NB4 (cell line): ENCODE results near the gene ZP3.
"Not testable (repeated sequence)": the region's sequence is repeated elsewhere in the genome, so short reads cannot be mapped to it uniquely, and the experiment has no call there.

Source experiments
- DNase-seq: peaks from one replicate; pipeline ENCODE4 v3.0.0; 2010; ENCODE audit warnings: low read depth
- H3K4me3 ChIP-seq: one replicate; pipeline ENCODE4 v1.5.1; 2011; ENCODE audit warnings: mild to moderate bottlenecking, low read depth, low read length, moderate library complexity
- TF ChIP-seq, protein P1 (sequence below): IDR thresholded peaks from 2 replicates; pipeline ENCODE4 v1.6.1; 2011; ENCODE audit warnings: low read depth, low read length

The ZP3 gene

DNA sequence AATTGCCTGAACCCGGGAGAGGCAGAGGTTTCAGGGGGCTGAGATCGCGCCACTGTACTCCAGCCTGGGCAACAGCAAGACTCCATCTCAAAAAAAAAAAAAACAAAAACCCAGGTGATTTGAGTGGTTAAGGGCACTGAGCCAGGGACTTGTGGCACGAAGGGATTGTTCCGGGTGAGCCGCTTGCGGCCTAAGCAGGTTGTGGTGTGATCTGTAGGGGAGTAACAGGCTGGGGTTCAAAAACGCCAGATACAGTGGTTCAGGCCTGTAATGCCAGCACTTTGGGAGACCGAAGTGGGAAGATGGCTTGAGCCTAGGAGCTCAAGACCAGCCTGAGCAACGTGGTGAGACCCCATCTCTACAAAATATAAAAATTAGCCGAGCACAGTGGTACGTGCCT is 19.1 kb downstream of the ZP3 start:
- DNase-seq, H3K4me3 ChIP-seq: not testable (repeated sequence)

DNA sequence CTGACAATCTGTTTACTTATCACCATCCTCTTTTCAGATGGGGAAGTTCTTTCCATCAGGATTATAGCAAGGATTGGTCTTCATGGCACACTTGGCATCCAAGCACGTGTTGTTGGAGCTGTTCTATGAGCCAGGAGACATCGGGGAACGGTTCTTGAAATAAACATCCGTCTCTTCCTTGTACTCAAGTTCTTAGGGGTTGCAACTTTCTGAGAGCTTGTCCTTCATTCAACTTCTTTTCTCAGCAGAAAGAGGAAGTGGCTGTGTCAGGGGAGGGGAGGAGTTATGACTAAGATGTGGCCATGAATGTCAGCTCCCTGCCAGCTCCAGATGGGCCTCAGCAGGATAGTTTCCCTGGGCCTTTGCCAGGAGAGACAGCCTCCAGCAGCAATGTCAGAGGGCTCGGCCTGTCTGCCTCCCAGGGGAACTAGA is 20.8 kb downstream of the ZP3 start:
- peak; percentile 92 for DNase-seq
- TF ChIP-seq, protein P1, sequence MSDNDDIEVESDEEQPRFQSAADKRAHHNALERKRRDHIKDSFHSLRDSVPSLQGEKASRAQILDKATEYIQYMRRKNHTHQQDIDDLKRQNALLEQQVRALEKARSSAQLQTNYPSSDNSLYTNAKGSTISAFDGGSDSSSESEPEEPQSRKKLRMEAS = peak; percentile 79
- H3K4me3 ChIP-seq = peak overlapping the region; percentile 39

DNA sequence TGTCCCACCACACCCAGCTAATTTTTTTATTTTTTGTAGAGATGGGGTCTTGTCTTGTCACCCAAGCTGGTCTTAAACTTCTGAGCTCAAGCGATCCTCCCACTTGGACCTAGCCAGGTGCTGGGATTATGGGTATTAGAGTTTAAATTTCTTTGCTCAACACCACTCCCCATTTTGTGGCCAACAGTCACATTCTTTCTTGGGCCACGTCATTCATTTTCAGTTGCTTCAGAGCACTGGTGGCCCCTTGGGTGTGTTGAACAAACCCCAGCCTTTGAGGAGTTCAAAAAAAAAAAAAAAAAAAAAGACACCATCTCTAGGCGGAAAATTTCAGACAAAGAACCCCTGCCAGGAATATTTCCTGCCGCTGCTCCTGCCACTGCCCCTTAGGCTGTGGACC is 32.3 kb downstream of the ZP3 start:
- not testable (repeated sequence) for H3K4me3 ChIP-seq, DNase-seq

DNA sequence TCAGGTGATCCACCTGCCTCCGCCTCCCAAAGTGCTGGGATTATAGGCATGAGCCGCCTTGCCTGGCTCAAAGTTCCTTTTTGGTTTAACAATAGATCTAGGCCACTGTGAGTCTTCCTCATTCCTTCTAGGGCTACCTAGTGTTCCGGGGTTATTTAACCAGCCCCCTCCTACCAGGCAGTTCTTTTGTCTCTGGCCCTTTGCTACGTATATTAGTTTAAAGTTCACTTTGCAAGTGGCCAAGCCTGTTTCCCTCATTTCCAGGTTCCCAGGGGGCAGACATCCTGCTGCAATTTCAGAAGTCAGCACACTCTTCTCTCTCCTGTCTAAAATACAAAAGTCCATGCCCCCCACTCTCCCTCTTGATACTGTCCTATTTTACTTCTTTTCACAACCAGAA is 33.8 kb downstream of the ZP3 start:
- H3K4me3 ChIP-seq, DNase-seq: not testable (repeated sequence)

DNA sequence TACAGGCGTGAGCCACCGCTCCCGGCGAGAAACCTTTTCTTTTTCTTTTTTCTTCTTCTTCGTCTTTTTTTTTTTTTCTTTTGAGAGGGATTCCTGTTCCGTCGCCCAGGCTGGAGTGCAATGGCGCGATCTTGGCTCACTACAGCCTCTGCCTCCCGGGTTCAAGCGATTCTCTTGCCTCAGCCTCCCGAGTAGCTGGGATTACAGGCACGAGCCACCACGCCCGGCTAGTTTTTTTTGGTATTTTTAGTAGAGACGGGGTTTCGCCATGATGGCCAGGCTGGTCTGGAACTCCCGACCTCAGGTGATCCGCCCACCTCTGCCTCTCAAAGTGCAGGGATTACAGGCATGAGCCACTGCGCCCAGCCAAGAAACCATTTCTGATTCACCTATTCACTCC is 36.0 kb downstream of the ZP3 start:
- not testable (repeated sequence) for DNase-seq, H3K4me3 ChIP-seq

DNA sequence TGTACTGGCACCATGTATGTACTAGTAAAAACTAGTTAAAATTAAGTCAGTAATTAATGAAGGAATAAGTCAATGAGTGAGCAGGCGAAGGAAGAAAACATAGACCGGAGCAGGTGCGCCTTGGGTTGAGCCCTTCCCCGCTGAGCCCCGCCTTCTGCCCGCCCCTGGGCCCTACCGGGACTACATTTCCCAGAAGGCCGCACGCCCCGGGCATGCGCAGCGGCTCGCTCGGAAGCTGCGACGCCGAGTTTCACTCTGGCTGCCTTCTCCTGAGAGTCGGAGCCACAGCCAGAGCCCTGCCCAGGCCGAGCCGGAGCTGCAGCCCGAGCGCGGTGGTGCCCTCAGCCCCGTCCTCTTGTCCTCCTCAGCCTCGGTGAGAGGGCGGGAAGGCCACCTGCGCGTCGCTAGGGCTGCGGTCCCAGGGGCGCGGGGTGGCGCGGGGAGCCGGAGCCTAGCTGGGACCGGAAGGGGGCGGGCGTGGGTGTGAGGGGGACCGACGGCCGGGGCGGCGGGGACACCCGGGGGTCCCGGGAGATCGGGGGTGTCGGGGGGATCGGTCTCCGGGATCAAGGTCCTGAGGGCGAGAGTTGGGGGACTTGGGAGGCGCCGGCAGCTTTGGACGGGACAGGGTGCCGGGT is 36.8 kb downstream of the ZP3 start, which contains the start of gene DTX2:
DTX2 (plus strand) TSS at position 246 of the 638 bp plus-strand sequence. CDS start 18,801 bp downstream, outside the sequence.
- not testable (repeated sequence) for H3K4me3 ChIP-seq, DNase-seq

DNA sequence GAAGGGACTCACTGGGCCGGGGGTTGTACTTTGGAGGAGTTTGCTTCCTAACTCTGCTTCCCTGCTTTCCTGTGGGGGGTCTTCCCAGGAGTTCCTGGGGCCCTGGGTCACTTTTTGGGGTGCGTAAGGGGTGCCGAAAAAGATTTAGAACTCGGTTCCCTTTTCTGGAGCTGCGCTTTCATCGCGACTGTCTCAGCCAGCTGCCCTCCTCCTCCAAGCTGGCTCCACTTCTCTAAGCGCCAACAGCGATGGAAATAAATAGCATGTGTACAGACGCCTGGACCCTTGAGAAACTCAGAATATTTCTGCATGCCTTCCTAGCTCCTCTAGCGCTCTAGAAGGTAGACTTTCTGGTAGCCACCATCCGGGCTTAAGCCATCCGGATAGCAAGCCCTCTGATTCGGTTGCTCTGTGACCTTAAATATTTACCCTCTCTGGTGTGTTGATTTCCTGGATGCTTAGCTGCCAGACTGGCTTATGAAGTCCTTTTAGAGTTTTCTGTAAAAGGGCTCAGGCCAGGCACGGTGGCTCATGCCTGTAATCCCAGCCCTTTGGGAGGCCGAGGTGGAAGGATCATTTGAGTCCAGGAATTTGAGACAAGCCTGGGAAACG is 37.6 kb downstream of the ZP3 start:
- not testable (repeated sequence) for H3K4me3 ChIP-seq, DNase-seq

DNA sequence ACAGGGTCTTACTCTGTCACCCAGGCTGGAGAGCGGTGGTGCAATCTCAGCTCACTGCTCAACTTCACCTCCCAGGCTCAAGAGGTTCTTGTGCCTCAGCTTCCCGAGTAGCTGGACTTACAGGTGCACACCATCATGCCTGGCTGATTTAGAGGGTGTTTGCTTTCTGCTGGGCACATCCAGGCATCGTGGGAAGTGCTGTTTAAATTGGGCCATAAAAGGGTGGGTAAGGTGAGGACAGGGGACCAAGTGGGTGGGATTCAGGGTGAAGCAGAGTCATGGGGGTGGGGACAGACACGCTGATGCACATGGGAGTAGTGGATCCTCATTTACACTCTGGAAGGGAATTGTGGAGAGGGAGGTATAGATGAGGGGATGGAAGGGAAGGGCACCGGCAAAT is 40.2 kb downstream of the ZP3 start:
- H3K4me3 ChIP-seq, DNase-seq: not testable (repeated sequence)

DNA sequence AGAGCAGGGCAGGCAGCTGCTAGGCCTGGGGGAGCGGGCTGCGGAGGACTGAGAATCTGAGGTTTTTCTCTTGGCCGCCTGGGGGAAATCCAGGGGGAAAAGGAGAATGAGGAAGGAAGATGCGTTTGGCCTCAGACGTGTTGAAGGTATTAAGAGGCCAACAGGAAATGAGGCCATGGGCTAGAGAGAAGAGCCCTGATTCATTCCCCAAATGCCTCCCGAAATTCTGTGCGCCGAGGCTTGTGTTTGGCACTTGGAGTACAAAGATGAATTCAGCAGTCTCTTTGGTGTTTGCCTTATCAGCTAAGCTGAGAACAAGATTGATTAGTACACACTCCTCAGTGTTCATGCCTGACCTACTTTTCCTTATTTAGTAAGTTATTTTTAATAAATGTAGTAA is 41.2 kb downstream of the ZP3 start:
- not testable (repeated sequence) for DNase-seq, H3K4me3 ChIP-seq

DNA sequence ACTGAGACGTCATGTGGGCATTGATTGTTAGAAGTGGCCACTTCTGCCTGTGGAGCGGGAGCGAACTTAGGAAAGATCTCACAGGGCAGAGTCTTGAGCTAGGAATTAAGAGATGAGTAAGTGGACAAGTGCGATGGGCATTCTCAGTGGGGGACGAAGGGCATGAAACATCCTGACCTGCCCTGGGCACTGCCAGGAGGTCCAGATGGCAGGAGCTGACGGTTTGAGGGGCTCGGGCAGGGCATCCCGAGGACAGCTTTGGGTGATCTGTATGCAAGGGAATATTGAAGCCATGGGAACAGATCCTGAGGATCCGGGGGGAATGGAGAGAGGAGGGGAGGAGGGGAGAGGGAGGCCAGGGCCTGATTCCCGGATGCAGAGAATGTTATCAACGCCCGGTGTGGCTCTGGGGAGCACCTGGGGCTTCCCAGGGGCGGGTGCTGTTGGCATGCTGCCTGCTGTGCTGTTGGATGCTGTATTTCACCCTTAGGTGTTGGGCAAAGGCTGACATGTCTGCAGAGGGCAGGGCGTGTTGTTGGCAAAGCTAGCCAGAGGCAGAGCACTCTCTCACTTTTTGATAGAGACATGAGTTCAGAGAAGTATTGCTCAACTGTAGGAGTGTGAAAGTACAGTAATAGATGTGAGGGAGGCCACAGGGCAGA is 43.1 kb downstream of the ZP3 start:
- DNase-seq, H3K4me3 ChIP-seq: not testable (repeated sequence)

DNA sequence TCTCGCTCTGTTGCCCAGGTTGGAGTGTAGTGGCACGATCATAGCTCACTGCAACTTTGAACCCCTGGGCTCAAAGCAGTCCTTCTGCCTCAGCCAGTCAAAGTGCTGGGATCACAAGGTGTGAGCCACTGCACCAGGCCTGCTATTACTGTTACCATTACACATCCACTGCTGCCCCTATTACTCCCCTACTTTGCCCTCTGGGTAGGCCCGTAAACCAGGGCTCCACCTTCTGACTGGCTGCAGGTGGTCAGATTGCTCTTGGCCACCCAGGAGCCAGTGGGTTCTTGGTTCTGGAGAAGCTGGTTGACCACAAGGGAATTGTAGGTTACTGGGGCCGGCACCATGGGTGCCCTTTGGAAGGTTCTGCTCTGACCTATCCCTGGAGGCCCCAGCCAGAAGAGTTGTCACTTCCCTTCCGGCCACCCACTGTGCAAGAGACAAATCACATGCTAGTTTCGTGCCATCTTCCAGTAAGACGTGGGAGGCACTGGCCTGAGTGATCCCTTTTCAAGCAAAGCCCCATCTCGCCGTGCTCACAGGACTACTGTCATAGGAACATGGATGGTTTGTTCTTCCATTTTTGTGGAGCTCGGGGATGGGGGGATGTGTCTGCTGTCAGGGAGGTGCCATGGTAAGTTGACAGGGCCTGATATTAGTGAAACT is 46.9 kb downstream of the ZP3 start:
- peak; percentile 50 for DNase-seq
- H3K4me3 ChIP-seq = not testable (repeated sequence)

DNA sequence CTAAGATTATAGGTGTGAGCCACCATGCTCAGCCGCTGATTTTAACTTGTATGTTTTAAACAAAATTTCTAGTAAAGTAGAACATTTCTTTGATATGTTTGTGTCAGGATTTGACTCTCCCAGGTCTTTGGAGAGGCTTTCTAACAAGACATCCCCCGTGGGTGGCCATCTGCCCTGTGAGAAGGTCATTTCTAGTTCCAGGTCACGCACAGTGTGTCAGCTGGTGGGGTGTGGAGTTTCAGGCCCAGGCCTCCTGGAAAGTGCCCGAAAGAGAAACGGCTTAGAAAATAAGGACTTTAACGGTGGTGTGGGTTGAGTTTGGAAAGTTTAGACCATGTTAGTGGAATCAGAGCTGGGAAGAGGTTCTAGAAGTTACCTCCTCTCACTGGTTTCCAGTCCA is 48.3 kb downstream of the ZP3 start:
- H3K4me3 ChIP-seq, DNase-seq: not testable (repeated sequence)

DNA sequence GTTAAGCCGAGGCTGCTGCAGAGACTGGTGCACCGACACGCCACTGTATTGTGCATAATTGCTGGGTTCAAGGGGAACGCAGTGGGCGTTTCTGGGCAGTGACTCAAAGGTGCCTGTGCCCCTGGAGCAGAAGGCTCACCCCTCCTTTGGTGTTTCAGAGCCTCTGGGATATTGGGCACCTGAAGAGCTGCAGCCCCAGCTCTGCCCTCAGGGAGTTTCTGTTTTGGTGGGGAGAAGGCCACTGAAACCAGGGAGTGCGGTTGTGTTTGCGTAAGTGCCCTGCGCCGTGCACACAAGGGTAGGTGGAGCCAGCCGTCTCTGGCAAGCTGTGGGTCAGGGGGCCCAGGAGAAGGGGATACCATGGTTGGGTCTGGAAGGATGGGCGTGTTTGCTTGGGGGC is 51.5 kb downstream of the ZP3 start:
- DNase-seq, H3K4me3 ChIP-seq: not testable (repeated sequence)

DNA sequence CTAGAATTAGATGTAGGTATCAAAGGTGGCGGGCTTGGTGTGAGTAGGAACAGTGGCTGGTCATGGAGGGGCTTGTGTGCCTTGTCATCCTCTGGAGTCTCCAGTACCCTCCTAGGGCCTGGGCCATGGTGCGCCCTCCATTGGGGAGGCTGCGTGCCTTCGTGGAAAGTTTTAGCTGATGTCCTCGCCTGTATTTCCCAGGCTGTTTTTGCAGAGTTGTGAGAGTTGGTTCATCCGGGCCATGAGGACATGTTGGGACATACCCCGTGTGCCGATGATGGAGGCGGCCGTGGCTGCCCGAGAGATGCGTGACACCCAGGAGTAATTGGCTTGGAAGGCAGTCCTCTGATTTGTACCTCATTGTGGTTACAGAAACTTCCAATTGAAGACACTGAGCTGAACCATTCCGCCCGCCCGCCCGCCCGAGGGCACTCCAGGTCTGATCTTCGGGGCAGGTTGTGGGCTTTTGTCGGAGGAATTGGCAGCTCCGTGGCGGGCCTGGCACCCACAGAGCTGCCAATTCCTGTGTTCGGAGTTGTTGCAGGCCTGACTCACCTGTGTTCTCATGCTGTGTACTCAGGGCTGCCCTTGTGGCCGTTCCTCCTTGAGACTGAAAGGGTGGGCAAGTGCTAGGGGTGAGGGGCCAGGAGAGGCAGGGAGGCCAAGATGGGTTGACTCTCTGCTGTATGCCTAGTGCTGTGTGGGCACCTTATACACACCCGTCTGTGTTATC is 52.2 kb downstream of the ZP3 start:
- not testable (repeated sequence) for H3K4me3 ChIP-seq, DNase-seq

DNA sequence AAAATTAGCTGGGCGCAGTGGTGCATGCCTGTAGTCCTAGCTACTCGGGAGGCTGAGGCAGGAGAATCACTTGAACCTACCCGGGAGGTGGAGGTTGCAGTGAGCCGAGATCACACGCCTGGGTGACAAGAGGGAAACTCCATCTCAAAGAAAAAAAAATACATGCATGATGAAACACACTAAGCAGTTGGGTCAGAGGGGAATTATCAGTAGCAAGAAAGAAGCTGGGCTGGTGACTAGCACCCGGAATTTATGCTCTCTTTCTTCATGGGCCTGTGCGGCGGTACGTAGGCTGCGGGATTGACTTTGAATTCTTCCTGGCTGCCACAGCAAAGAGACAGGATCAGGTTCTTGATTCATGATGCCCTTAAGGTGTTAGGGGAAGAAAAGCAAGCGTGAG is 54.9 kb downstream of the ZP3 start:
- H3K4me3 ChIP-seq, DNase-seq: not testable (repeated sequence)

DNA sequence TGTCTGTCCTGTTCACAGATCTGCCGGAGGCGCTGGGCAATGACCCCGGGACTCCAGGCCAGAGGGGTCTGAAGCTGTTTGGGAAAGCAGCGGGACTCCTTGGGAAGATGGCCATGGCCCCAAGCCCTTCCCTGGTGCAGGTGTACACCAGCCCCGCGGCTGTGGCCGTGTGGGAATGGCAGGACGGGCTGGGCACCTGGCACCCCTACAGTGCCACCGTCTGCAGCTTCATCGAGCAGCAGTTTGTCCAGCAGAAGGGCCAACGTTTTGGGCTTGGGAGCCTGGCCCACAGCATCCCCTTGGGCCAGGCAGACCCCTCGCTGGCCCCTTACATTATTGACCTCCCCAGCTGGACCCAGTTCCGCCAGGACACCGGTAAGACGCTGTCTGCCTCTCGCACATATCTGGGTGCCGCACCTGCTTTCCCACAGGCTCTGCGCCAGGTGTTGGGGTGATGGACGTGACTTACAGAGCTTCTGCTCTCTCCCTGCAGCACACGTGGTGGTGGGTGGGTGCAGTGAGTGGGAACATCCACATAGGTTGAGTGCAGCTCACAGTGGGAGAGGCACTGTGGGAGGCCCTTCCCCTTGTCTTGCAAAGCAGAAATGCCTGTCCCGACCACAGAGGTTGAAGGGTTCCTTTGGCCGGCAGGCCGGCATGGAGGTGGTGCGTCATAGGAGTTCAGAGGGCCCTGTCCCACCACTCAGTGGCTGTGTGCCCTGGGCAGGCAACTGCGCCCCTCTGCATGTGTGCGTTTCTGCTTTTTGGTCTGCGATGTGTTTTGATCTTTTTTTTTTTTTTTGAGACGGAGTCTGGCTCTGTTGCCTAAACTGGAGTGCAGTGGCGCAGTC is 55.9 kb downstream of the ZP3 start:
- DNase-seq, H3K4me3 ChIP-seq: not testable (repeated sequence)

DNA sequence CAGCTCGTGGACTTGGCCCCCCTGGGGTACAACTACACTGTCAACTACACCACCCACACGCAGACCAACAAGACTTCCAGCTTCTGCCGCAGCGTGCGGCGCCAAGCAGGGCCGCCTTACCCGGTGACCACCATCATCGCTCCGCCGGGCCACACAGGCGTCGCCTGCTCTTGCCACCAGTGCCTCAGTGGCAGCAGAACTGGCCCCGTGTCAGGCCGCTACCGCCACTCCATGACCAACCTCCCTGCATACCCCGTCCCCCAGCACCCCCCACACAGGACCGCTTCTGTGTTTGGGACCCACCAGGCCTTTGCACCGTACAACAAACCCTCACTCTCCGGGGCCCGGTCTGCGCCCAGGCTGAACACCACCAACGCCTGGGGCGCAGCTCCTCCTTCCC is 57.9 kb downstream of the ZP3 start:
- DNase-seq, H3K4me3 ChIP-seq: not testable (repeated sequence)

DNA sequence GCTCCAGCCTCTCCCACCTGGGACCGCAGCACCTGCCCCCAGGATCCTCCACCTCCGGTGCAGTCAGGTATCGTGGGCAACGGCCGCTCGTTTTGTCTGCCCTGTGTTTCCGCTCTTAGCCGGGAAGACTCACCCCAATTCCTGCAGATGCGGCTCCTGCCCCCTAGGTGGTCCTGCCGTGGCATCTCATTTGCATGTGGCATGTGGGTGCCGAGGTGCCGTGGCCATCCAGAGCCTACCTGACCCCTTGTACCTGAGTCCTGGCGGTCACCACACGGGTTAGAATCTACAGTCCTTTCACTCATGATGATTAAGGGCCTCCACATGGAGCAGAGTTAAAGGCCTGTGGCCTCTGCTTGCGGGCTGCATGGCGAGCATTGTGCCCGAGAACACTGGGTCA is 58.3 kb downstream of the ZP3 start:
- not testable (repeated sequence) for H3K4me3 ChIP-seq

More for the DNA sequence above, 58.3 kb downstream of the ZP3 start:
- DNase-seq = not testable (repeated sequence)
